Muscle of leg (tissue), 11 donors: ENCODE measurements around the gene SPOCK1. TPM values are rescaled to one million over a fixed set of nuclear protein-coding genes. Genes with fewer than 3 reads are reported as not detected.
A peak's percentile ranks its signal among the peaks of the same experiment; 100 is the strongest.

Experiments used
- DNase-seq: peaks from one replicate; pipeline ENCODE4 v3.0.0; 2013
- H3K27ac ChIP-seq: one replicate; pipeline ENCODE4 v1.5.1; 2013; ENCODE audit warnings: mild to moderate bottlenecking, low read length, control low read depth
- H3K27me3 ChIP-seq: one replicate; pipeline ENCODE4 v1.6.1; 2013; ENCODE audit warnings: low read length; ENCODE audit not compliant: control insufficient read depth, insufficient read depth
- H3K36me3 ChIP-seq: one replicate; pipeline ENCODE4 v1.6.1; 2013; ENCODE audit warnings: low read length; ENCODE audit not compliant: control insufficient read depth, insufficient read depth
- H3K4me1 ChIP-seq: one replicate; pipeline ENCODE4 v1.6.1; 2013; ENCODE audit warnings: low read length; ENCODE audit not compliant: control insufficient read depth, insufficient read depth
- H3K4me3 ChIP-seq: one replicate; pipeline ENCODE4 v1.5.1; 2013; ENCODE audit warnings: low read length, control low read depth
- H3K9me3 ChIP-seq: replicated peaks from 2 replicates; pipeline ENCODE4 v1.6.1; 2013; ENCODE audit warnings: low read depth, low read length; ENCODE audit not compliant: control insufficient read depth
- WGBS: methylation state at CpG from one replicate; pipeline ENCODE4 v1.1.5; 2013; ENCODE audit warnings: missing lambda C conversion rate; ENCODE audit not compliant: insufficient coverage; 5-methylcytosine and 5-hydroxymethylcytosine counted together
- polyA plus RNA-seq, 8 donors: library from polyadenylated mRNA; unstranded; fragments of 120-200 nt; gene quantifications; one replicate each; pipeline versions ENCODE4 v1.2.1 to v1.2.3, GENCODE V29; 2013; ENCODE audit warnings: inconsistent platforms in 1 of 8, low replicate concordance in 1 of 8; ENCODE audit not compliant: insufficient read length in 8 of 8, insufficient read depth in 1 of 8
- total RNA-seq: library from RNA; stranded (reverse); fragments of 120-200 nt; gene quantifications from one replicate; pipeline ENCODE4 v1.2.4, GENCODE V29; 2013

SPOCK1 gene
- total and polyA plus RNA-seq, 9 donors: 2.3 to 14.8 (median 4.6) TPM

DNA sequence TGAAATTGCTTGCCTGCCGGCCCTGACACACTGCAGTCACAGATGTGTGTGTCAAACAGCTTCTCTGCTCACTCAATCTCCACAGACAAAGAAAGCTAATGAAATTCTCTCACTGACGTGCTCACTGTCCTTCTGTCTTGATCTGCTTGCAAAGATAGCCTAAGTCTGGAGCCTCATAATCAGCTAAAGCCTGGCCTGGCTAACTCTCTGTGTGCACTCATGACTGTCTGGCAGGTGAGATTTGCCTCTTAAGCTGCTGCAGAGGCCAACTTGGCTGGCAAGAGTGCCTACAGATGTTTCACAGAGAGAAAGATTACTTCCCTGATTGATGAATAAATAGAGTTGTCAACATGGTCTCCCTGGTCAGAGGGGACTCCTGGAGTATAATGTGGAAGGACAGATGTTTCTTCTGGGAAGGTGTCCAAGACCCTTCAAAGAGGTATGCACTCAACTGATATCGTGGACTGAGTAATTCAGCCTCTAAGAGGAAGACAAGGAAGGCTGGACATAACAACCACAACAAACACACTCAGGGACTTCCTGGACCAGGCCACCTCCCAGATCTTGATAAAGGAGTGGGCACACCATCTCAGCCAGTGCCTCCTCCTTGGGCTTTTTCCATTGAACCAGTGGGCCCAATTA is 362.0 kb downstream of the SPOCK1 start:
- H3K27ac ChIP-seq: no peak overlapping the region
- H3K9me3 ChIP-seq: no peaks in the 10 kb centered on the region
- DNase-seq: no peak
- H3K36me3 ChIP-seq: no peaks in the 10 kb centered on the region
- H3K4me1 ChIP-seq: peaks cover under 1% of the 10 kb centered on the region
- 36% methylated on average over 3 of the region's 3 CpGs for WGBS
- H3K4me3 ChIP-seq: no peak overlapping the region
- H3K27me3 ChIP-seq: no peaks in the 10 kb centered on the region

DNA sequence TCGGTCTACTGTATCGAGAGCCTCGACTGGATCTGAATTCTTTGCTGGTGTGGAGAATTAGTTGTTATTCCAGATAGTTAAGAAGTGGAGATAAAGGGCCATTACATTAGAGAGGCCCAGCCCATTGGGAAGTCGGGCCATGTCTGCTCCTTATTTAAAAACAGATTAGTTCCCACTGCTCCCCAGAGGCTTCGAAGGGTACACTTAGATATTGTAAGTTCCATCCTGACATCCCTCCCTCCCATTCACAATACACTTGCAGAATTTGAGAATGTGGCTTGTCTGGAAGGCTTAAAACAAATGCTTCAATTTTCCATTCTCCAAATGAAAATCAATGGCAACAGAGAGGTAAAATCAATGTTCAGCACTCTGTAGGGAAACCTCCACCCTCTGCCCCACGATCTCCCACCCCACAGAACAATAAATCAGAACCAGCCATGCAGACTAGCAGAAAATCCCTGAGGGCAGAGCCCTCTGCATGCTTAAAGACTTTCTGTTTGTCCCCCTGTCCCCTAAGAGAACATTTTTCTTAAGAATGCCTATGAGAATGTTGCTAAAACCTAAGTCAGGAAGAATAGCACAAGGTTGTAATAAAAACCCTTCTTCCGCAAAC is 364.1 kb downstream of the SPOCK1 start:
- Histone ChIP-seq H3K4me1 (no peaks in the 10 kb centered on the region), H3K9me3 (no peaks in the 10 kb centered on the region), H3K27me3 (no peaks in the 10 kb centered on the region), H3K4me3 (no peak overlapping the region), H3K27ac (no peak overlapping the region), H3K36me3 (no peaks in the 10 kb centered on the region)
- no CpG with 5 or more reads among the region's 7 CpGs for WGBS
- no peak for DNase-seq

DNA sequence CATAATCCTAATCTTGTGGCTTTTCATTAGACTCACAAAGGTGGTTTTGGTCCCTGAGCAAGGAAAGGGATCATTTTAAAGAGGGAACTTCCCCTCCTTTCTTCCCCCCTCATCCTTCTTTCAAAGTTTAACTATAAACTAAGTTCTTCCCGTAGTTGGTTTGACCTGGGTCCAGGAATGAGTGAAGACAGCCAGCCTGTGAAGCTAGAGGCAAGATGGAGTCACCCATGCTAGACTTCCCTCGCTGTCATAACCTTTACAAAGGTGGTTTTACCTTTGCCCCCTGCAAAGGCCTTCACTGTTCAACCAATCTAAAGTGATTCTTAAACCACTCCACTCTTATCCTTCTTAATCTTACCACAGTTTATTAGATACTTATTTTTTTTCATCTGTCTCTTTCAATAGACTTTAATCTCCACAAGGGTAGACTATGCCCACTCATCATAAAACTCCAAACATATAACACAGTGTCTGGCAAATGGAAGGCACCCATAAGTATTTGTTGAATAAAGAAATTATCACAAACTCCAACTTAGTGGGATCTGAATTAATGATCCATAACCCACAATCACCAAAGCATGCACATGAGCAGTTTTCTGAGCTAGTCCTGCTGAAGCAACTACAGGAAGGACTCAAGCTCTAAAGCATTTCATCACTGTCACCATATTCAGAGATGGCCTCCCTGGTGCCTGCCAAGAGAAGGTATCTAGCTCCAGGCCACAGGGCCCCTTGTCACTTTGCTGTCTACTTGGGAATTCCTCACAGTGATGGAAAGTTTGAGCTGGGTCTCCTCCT is 369.0 kb downstream of the SPOCK1 start:
- H3K27ac ChIP-seq: no peak overlapping the region
- WGBS: 71% methylated on average over 1 of the region's 2 CpGs

DNA sequence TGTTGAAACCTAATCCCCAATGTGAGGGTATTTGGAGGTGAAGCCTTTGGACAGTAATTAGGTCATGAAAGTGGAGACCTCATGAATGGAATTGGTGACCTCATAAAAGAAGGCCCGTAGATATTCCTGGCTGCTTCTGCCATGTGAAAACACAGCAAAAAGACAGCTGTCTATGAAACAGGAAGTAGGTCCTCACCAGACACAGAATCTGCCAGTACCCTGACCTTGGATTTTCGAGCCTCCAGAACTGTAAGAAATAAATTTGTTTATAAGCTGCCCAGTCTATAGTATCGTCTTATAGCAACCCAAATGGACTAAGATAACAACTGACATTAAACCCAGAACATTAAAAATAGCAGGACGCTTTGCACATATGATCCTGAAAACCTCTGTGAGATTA is 371.1 kb downstream of the SPOCK1 start:
- H3K4me3 ChIP-seq: no peak overlapping the region
- no peaks in the 10 kb centered on the region for H3K36me3 ChIP-seq
- H3K27ac ChIP-seq: no peak overlapping the region
- no peak for DNase-seq
- no peaks in the 10 kb centered on the region for H3K4me1 ChIP-seq
- peaks cover 2% of the 10 kb centered on the region for H3K9me3 ChIP-seq
- H3K27me3 ChIP-seq: no peaks in the 10 kb centered on the region
- WGBS: 100% methylated on average over 1 of the region's 4 CpGs

More for the DNA sequence above, 369.0 kb downstream of the SPOCK1 start:
- no peaks in the 10 kb centered on the region for H3K27me3 ChIP-seq
- no peak for DNase-seq
- no peaks in the 10 kb centered on the region for H3K36me3 ChIP-seq
- no peak overlapping the region for H3K4me3 ChIP-seq
- peaks cover 2% of the 10 kb centered on the region for H3K9me3 ChIP-seq
- H3K4me1 ChIP-seq: no peaks in the 10 kb centered on the region

DNA sequence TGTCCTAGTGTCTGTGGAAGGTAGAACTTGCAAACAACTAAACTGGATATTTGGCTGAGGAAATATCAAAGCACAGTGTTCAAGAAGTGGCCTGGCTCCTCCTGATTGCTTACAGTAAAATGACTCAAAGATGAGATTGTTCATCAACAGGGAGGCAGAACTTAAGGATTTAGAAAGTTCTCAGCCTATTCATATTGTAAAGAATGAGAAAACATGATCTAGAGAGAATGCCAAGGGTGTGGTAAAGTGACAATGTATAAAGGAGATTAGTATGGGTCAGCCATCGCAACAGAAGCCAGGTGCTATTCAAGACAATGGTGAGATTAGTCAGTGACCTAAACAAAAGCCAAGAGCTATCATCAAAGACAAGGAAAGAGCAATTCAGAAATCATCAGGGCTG is 372.3 kb downstream of the SPOCK1 start:
- no peaks in the 10 kb centered on the region for H3K27me3 ChIP-seq
- DNase-seq: no peak
- peaks cover 2% of the 10 kb centered on the region for H3K9me3 ChIP-seq
- H3K36me3 ChIP-seq: no peaks in the 10 kb centered on the region
- no peak overlapping the region for H3K27ac ChIP-seq
- no peaks in the 10 kb centered on the region for H3K4me1 ChIP-seq
- 100% methylated on average over 1 of the region's 1 CpG for WGBS
- H3K4me3 ChIP-seq: no peak overlapping the region

DNA sequence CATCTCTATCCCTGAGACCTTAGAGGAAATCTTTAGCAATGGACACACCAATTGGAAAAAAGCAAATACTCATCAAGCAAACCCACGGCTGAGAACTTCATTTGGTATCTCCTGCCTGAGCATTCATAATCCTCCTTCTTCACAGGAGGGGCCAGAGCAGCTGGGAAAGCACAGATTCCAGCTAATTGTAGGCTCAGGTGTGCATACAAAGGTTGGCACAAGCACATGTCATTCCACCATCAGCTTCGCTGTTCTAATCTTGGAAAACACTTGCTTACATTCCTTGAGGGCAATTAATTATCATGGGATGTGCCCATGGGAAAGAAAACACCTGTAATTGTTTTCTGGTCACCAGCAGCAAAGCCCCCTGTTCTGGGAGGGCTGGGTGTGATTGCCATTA is 376.6 kb downstream of the SPOCK1 start:
- WGBS: 80% methylated on average over 1 of the region's 2 CpGs
- Histone ChIP-seq H3K9me3 (no peaks in the 10 kb centered on the region), H3K27me3 (no peaks in the 10 kb centered on the region), H3K4me3 (no peak overlapping the region), H3K36me3 (no peaks in the 10 kb centered on the region), H3K4me1 (no peaks in the 10 kb centered on the region), H3K27ac (no peak overlapping the region)
- DNase-seq: no peak

DNA sequence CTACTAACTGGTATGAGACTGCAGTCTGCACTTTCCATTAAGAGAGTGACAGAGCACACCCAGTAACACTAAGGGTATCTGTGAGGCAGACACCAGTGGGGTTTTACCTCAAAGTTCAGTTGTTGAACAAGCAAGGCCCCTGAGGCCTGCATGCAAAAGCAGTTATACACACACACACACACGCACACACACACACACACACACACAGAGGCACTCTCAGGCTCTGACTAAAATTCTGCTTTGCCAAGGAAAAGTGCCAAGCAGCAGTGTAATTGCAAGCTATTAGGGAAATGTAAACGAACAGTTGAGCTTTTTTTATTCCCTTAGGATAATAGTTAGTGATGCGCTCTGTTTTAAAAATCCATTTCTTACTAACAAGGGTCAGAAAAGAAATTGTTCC is 377.1 kb downstream of the SPOCK1 start:
- peak; percentile 19 for DNase-seq
- Histone ChIP-seq H3K36me3 (no peaks in the 10 kb centered on the region), H3K9me3 (no peaks in the 10 kb centered on the region), H3K4me1 (no peaks in the 10 kb centered on the region), H3K27ac (no peak overlapping the region), H3K4me3 (no peak overlapping the region), H3K27me3 (no peaks in the 10 kb centered on the region)
- no CpG with 5 or more reads among the region's 3 CpGs for WGBS

DNA sequence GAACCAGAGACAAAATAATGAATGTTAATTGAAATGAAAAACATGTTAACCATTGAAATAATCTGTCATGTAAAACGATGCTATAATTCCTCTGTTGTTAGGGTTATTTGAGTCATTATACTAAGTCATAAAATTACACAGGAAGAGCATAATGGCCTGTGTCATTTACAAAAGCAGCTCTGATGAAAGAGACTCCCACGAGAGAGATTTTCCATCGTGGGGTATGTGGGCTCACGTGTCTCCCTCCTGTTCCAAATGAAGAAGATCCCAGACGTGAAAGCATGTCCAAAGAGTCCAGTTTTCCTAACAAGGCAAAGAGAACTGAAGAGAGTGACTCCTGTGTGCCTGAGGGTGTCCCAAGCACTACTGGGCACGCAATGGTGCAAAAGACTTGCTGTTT is 379.8 kb downstream of the SPOCK1 start:
- H3K4me1 ChIP-seq: no peaks in the 10 kb centered on the region
- H3K9me3 ChIP-seq: no peaks in the 10 kb centered on the region
- H3K27me3 ChIP-seq: no peaks in the 10 kb centered on the region
- no peak overlapping the region for H3K4me3 ChIP-seq
- no peak overlapping the region for H3K27ac ChIP-seq
- 0% methylated on average over 1 of the region's 6 CpGs for WGBS
- H3K36me3 ChIP-seq: no peaks in the 10 kb centered on the region
- no peak for DNase-seq

DNA sequence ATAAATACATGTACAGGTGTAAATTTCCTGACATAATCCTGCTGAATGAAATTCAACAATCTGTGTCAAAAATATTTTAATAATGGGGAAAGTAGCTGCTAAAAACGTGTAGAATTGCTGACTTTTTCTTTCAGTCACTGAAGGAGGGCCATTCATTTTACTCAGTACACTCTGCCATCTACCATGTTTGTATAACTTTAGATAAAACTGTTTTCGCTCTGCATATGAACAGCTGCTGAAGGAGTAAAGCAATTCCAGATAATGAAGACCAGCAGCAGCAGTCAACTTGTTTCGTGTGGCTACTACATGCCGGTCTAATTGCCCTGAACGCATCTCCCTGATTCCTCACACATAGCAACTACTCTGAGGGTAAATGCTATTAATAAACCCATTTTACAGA is 380.5 kb downstream of the SPOCK1 start:
- Histone ChIP-seq H3K9me3 (no peaks in the 10 kb centered on the region), H3K36me3 (no peaks in the 10 kb centered on the region), H3K27me3 (no peaks in the 10 kb centered on the region), H3K4me1 (no peaks in the 10 kb centered on the region), H3K4me3 (no peak overlapping the region), H3K27ac (no peak overlapping the region)
- DNase-seq: no peak
- WGBS: 90% methylated on average over 3 of the region's 5 CpGs

DNA sequence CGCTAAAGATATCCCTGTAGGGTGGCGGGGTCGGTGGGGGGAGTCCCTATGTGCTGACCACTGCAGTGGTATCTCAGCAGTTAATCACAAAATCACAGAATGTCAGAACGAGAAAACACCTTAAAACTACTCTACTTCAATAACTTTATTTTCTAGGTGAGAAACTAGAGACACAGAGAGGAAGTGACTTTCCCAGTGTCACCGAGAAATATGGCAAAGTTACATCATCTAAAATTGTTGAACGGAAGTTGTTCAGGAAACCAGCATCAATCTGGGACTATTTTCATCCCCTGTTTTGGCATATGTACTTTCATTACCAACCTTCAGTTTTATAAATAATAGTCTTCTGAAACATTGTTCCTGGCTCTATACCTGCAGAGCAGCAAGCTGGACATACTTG is 384.0 kb downstream of the SPOCK1 start:
- Histone ChIP-seq H3K4me1 (no peaks in the 10 kb centered on the region), H3K27me3 (no peaks in the 10 kb centered on the region), H3K9me3 (no peaks in the 10 kb centered on the region), H3K27ac (no peak overlapping the region), H3K4me3 (no peak overlapping the region), H3K36me3 (no peaks in the 10 kb centered on the region)
- 89% methylated on average over 3 of the region's 6 CpGs for WGBS
- no peak for DNase-seq
